HG03342 (cell line): ENCODE measurements around the gene ZNF496.

Source experiments
- ATAC-seq: cut with Tn5 transposase; IDR thresholded peaks from one replicate; pipeline ENCODE4 v1.9.1; 2021; ENCODE audit warnings: mild to moderate bottlenecking, moderate library complexity; ENCODE audit not compliant: unreplicated experiment

ZNF496 gene

DNA sequence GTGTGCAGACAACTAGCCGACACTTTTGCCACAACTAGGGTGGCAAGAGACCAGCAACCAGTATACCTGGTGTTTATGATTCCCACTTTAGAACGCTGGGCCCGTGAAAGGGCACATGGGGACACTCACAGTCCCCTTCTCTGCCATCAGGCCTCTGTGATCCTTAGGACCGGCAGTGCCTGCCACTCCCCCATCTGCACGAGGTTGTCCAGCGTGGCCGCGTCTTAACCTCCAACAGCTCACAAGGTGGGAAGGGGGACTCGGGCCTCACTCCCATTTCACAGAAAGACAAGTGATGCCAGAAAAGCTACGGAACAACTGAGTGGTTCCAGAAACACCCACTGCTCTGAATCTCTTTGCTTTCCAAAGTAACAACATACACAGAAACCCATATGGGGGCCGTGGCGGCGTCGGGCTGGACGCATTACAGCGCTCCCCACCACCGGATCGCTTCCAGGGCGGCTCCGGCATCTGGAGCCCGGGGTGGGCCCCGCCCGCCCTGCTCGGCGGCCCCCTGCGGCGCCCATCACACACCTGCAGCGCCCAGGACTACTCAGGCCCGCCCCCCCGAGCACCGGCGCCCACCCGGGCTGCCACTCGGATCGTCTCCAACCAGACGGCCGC lies 1.0 kb downstream of the ZNF496 start:
- ATAC-seq, result peak; percentile 17

GRCh38 chr1:247329097-247329617 lies 2.5 kb downstream of the ZNF496 start:
- ATAC-seq, result no peak

DNA sequence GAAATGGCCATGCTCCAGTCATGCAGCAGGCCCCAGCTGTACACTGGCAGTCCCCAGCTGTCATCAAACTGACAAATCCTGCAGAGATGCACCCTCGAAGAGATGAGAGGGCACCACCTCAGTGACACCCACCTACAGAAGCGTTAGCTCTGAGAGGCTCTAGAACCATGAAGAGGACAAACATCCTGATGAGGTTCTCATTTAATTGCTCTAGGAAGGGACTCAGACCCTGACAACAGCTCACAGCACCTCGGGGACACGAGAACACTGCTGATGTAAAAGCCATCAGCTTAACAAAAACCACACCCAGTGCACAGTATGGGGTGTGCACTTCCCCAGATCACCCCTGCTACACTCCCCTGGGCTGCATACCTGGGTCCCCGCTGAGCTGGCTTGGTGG lies 3.4 kb downstream of the ZNF496 start:
- no peak for ATAC-seq

- ATAC-seq, result no peak
Observed at GRCh38 chr1:247326411-247327130, 5.1 kb downstream of the ZNF496 start.

DNA sequence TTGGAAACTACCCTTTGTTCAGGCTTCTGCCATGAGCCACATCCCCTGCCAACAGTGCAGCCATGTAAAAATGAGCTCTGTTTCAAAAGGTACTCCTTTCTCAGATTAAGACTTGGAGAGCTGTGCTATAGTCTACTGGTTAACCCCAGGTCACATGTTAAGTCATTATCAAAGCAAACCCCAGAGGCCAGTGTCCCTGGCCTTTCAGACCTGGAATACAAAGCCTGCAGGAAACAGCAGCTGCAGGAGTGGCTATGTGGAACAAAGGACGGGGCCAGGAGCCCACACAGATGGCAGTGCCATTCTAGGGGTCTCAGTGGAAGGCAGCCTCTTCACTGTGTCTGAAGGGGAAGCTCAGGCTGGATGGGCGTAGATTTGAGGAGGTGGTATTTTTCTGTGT lies 6.7 kb downstream of the ZNF496 start:
- ATAC-seq, result no peak

DNA sequence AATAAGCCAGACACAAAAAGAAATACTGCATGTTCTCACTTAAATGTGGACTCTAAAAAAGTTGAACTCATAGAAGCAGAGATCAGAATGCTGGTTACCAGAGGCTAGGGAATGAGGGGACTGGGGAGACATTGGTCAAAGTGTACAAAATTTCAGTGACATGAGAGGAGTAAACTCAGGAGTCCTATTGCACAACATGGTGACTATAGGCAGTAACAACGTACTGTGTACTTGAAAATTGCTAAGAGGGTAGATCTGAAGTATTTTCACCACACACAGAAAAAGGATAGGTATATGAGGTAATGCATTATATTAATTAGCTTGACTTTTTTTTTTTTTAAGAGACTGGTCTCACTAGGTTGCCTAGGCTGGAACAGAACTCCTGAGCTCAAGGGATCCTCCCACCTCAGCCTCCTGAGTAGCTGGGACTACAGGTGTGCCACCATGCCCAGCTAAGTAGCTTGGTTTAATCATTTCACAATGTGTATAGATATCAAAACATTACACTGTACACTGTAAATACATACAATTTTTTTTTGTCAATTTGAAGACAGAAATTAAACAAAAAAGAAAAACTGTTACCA lies 7.4 kb downstream of the ZNF496 start:
- no peak for ATAC-seq

DNA sequence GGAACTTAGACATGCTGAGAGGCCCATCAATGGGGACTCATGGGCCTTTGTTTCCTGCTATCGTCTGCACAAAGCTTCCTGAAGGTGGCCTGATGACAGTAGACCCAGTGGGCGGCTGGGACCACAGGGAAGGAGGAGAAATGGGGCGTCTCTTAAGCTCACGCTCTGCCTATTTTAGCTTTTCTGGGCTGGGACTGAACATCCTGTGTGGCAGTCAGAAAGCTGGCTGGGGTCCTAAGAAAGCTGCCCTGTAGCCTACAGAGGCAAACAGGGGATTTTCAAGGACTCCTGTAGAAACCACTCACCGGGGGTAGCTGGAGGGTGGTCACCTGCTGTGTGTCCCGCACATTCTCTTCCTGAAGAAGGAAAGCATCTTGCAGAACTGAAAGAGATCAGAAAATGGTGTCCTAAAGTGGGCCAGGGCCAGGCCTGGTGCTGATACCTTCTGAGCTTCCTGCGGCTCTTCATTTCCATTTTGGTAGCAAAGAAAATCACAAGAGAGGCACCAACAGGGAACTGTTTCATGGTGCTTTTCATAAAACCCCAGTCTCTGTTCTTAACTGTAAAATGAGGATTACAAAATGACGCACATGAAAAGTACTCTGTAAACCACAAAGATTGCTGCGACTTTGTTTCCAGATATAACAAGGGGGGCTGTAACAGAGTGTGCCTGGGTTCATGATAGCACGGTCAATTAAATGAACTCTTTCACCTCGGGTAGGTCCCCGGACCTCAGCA lies 8.6 kb downstream of the ZNF496 start:
- ATAC-seq, result no peak

GRCh38 chr1:247322442-247322841 lies 9.2 kb downstream of the ZNF496 start:
- no peak for ATAC-seq

- ATAC-seq, result no peak
Observed at GRCh38 chr1:247317702-247318101, 14.0 kb downstream of the ZNF496 start.

DNA sequence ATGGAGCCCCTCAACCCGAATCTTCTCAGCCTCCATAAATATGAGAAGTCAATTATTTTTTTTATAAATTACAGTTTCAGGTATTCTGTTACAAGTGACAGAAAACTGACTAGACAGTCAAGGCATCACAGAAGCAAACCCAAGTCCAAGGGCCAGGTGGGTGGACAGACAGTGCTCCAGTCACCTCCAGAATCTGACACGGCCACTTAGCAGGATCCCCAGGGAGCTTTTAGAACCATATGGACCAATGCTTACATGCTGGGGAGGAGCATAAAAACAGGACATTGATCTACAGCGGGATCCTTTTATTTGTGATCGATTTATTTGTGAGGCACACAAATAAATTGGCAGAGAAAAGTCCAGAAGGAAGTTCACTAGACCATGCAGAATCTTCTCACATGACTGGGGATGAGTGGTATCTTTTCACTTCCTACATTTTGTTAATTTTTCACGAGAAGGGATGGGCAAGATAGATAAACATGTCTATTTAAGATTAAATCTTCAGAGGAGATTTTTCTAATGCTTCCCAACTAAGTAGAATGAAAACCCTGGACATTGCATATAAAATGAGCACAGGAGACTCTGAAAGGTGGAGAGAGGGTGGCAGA lies 15.0 kb downstream of the ZNF496 start:
- peak; percentile 40 for ATAC-seq

GRCh38 chr1:247304031-247304430 lies 27.6 kb downstream of the ZNF496 start:
- ATAC-seq, result no peak

DNA sequence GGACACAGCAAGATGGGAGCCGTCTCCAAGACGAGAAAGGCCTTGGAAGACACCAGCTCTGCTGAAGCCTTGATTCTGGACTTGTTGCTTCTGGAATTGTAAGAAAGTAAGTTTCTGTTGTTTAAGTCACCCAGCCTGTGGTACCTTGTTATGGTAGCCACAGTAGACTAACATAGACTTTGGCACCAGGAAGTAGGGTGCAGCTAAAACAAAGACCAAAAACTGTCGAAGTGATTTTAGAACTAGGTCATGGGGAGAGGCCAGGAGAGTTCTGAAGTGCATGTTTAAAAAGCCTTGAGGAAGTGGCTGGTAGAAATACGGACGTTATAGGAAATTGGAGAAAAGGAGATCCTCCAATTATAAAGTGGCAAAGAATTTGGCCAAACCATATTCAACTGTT lies 28.5 kb downstream of the ZNF496 start:
- no peak for ATAC-seq

- ATAC-seq, result no peak
Observed at GRCh38 chr1:247301176-247301540, 30.5 kb downstream of the ZNF496 start.

DNA sequence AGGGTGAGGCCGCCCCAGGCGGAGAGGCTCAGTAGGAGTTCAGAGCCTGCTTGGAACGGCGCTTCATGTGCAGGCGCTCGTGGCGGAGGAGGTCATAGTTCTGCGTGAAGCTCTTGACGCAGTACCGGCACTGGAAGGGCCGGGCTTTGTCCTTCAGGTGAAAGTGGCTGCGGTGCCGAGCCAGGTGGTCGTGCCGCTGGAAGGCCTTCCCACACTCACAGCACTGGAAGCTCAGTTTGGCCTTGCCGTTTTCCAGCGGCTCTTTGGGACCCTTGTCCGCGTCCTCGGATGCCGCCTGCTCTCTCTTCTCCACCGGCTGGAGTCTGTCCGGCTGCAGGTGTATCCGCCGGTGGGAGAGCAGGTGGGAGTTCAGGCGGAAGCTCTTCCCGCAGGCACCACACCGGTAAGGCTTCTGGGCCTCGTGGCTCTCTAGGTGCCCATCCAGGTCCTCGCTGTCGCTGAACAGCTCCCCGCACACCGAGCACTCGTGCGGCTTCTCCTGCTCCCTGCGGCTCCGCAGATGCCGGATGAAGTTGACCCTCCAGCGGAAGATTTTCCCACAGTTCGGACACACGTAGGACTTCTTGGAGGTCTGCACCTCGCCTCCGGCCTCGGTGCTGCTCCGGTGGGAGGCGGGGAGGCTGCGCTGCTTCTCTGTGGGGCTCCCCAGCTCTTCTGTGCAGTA lies 31.0 kb downstream of the ZNF496 start:
- no peak for ATAC-seq

DNA sequence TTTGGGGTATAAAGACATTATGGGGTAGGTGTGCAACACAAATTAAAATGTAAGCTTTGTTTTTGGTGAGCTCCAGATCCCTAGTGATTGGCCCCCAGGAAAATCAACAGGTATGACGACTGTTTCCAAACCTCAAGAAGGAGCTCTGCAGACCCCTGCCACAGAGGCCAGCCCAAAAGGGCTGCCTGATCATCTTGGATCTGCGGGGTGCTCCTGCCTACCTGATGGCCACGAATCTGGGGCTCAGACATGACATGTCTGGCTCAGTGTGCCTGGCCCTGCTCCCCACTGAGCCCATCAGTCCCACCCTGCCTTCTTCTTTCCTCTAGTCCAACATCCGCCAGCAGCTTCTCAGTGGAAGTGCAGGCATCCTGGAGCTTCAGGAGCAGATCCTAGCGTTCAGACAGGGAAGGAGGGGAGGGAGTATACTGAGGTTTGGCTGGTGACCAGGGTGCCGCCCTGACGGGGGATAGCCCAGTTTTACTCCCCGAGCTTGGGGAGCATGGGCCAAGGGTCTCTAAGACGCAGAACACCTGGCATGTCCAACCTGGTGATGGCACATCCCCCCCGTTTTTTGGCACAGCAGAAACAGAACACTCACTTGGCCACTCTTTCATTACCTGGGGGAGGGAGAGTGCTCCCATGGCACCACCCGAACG lies 31.8 kb downstream of the ZNF496 start:
- ATAC-seq, result no peak

DNA sequence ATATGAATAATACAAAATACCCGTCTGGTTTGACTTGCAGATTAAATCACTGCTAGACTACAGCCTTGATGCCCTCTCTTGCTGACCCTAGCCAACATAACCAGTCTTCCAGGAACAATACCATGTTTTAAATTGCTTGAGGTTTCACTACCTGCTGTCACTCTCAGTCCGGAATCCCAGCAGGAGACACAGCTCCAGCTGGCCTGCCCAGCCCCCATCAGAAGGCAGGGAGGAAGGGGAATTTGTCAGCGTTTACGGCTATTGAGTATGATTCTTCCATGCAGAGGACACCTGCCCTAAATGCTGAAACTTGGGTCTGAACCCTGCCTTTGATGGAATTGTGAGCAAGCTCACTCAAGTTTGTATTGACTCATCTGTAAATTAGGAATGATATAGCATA lies 33.0 kb downstream of the ZNF496 start:
- ATAC-seq, result no peak

GRCh38 chr1:247298124-247298481 lies 33.6 kb downstream of the ZNF496 start:
- ATAC-seq, result no peak

DNA sequence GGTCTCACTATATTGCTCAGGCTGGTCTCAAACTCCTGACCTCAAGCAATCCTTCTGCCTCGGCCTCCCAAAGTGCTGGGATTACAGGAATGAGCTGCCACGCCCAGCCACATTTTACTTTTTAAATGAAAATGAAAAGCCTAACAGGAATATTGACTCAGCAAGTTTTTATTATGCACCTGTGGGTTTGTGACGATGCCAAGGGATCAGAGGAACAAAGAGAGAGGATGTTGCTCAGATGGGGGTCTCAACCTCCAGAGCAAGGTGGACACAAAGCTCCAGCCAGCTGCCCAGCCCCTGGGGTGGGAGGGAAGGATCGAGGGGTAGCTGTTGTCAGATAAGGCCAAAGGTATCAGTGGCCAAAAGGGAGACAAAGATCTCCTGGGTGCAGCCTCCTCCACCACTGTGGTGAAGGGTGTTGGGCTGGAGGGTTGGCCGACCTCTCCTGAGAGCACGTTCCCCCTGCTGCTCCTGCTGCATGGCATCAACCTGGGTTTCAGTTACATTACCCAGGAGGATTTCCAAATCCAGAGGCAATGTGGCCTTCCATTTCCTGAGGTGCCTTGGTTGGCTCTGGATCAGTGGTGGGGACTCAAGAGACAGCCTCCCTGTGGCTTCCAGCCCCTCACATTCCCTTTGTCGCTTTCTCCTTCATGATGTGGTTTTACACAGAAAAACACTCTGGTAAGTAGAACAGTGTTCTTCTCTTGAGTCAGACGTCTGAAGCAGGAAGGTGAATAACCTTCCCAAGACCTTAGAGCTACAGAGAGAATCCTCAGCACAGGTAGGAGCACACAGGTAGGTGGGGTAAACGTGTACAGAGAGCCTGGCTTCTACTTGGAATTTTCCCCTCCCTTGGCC lies 34.2 kb downstream of the ZNF496 start:
- ATAC-seq, result no peak

DNA sequence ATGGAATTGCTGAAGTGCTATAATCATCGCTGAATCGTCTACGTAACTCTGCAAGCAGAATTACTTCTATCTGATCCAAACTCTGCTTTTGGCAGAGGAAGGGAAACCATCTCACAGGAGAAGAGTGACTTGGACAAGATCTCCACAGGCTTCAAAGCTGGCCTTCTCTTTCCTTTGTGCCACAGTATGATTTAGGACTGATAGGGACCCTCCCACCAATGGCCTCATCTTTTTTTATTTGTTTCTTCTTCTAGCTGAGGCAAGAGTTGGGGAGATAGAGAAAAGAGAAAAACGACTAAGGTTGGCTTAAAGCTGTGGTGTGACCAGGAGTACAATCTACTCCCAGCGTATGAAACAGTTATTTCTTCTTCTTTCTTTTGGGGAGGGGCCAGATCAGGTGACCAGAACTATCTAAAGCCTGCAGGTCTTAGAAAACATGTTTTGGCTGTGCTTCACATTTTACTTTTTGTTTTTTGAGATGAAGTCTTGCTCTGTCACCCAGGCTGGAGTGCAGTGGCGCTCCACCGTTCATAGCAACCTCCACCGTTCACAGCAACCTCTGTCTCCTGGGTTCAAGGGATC lies 35.0 kb downstream of the ZNF496 start:
- no peak for ATAC-seq
